Astrocyte (in vitro differentiated cells and primary cell): Measurements from ENCODE around the gene HUS1B. TPM values are rescaled to one million over a fixed set of nuclear protein-coding genes. Genes with fewer than 3 reads are reported as not detected.

Experiments used
- DNase-seq: peaks from one replicate; pipeline ENCODE4 v3.0.0-alpha.2; 2010; ENCODE audit warnings: low read depth
- FAIRE-seq: peaks from 2 replicates; lab custom pipeline; 2011; peaks lifted over from hg19 to GRCh38; lab: Jason Lieb, UNC
- H2AFZ ChIP-seq: 2 replicates; pipeline ENCODE4 v1.6.0; 2012; ENCODE audit warnings: low read depth, low read length, inconsistent platforms
- H3K27ac ChIP-seq: 2 replicates; pipeline ENCODE4 v1.5.1; 2011; ENCODE audit warnings: low read depth, low read length, inconsistent platforms
- H3K27me3 ChIP-seq: 2 replicates; pipeline ENCODE4 v1.6.0; 2011; ENCODE audit warnings: low read length, inconsistent platforms; ENCODE audit not compliant: insufficient read depth
- H3K36me3 ChIP-seq: 2 replicates; pipeline ENCODE4 v1.5.1; 2011; ENCODE audit warnings: low read length, inconsistent platforms; ENCODE audit not compliant: insufficient read depth
- H3K4me1 ChIP-seq: 2 replicates; pipeline ENCODE4 v1.5.1; 2011; ENCODE audit warnings: low read length, inconsistent platforms; ENCODE audit not compliant: insufficient read depth
- H3K4me2 ChIP-seq: 2 replicates; pipeline ENCODE4 v1.6.0; 2012; ENCODE audit warnings: low read length, inconsistent platforms
- H3K4me3 ChIP-seq: 2 replicates; pipeline ENCODE4 v1.5.1; 2011; ENCODE audit warnings: low read depth, mild to moderate bottlenecking, low read length, inconsistent platforms; ENCODE audit not compliant: insufficient read depth
- H3K79me2 ChIP-seq: 2 replicates; pipeline ENCODE4 v1.6.0; 2012; ENCODE audit warnings: mild to moderate bottlenecking, low read length, inconsistent platforms; ENCODE audit not compliant: insufficient read depth
- H3K9ac ChIP-seq: 2 replicates; pipeline ENCODE4 v1.6.0; 2012; ENCODE audit warnings: mild to moderate bottlenecking, low read length, inconsistent platforms
- H3K9me3 ChIP-seq: 2 replicates; pipeline ENCODE4 v1.5.1; 2012; ENCODE audit warnings: low read depth, mild to moderate bottlenecking, low read length, inconsistent platforms; ENCODE audit not compliant: insufficient read depth
- H4K20me1 ChIP-seq: 2 replicates; pipeline ENCODE4 v1.6.0; 2012; ENCODE audit warnings: low read length, inconsistent platforms; ENCODE audit not compliant: insufficient read depth
- H3K27ac Mint-ChIP-seq: one replicate; pipeline ENCODE4 v1.8.0; 2021; ENCODE audit warnings: mild to moderate bottlenecking, mixed read lengths; ENCODE audit not compliant: unreplicated experiment
- H3K27me3 Mint-ChIP-seq: one replicate; pipeline ENCODE4 v1.8.0; 2021; ENCODE audit warnings: low read depth, mixed read lengths; ENCODE audit not compliant: unreplicated experiment
- H3K36me3 Mint-ChIP-seq: one replicate; pipeline ENCODE4 v1.8.0; 2021; ENCODE audit warnings: low read depth, mixed read lengths; ENCODE audit not compliant: unreplicated experiment
- H3K4me1 Mint-ChIP-seq: one replicate; pipeline ENCODE4 v1.8.0; 2021; ENCODE audit warnings: low read depth, mixed read lengths; ENCODE audit not compliant: unreplicated experiment
- H3K4me3 Mint-ChIP-seq: one replicate; pipeline ENCODE4 v1.8.0; 2021; ENCODE audit warnings: mild to moderate bottlenecking, moderate library complexity, mixed read lengths; ENCODE audit not compliant: unreplicated experiment
- H3K9me3 Mint-ChIP-seq: one replicate; pipeline ENCODE4 v1.8.0; 2021; ENCODE audit warnings: mild to moderate bottlenecking, mixed read lengths; ENCODE audit not compliant: unreplicated experiment
- CTCF ChIP-seq: IDR thresholded peaks from 2 replicates; pipeline ENCODE4 v1.5.1; 2011; ENCODE audit warnings: low read depth, mild to moderate bottlenecking, inconsistent platforms, low read length, moderate library complexity; ENCODE audit not compliant: insufficient read depth
- EZH2 ChIP-seq: IDR thresholded peaks from 2 replicates; pipeline ENCODE4 v1.6.1; 2012; ENCODE audit warnings: mild to moderate bottlenecking, low read length, inconsistent platforms; ENCODE audit not compliant: insufficient read depth
- total RNA-seq: library from RNA; stranded (reverse); gene quantifications from 2 replicates; pipeline ENCODE4 v1.2.1, GENCODE V29; 2021

Gene HUS1B
- total RNA-seq, 1 donor from 2014 or later = 1.6 TPM

- peak overlapping the region; percentile 87 for H3K27ac ChIP-seq
- H3K79me2 ChIP-seq = peaks cover 72% of the 10 kb centered on the region
- Mint-ChIP-seq H3K4me1 (peaks cover 45% of the 10 kb centered on the region), H3K4me3 (peak overlapping the region; percentile 58), H3K36me3 (peaks cover 3% of the 10 kb centered on the region), H3K27me3 (no peaks in the 10 kb centered on the region), H3K9me3 (no peaks in the 10 kb centered on the region), H3K27ac (peak overlapping the region; percentile 70)
- DNase-seq = peak; percentile 73
- no peaks in the 10 kb centered on the region for H3K36me3 ChIP-seq
- peak overlapping the region; percentile 48 for H3K9ac ChIP-seq
- no peaks in the 10 kb centered on the region for H3K27me3 ChIP-seq
- peak overlapping the region; percentile 76 for H3K4me2 ChIP-seq
- H2AFZ ChIP-seq = no peak overlapping the region
- peaks cover 45% of the 10 kb centered on the region for H3K4me1 ChIP-seq
- TF ChIP-seq CTCF = no peak
- TF ChIP-seq EZH2 = no peak
- peak overlapping the region; percentile 18 for H3K4me3 ChIP-seq
- FAIRE-seq = no peak
- H3K9me3 ChIP-seq = no peaks in the 10 kb centered on the region
- peaks cover 25% of the 10 kb centered on the region for H4K20me1 ChIP-seq
Measured at GRCh38 chr6:684831-685636, 28.1 kb upstream of the HUS1B start.

GRCh38 chr6:683742-684440, 27.0 kb upstream of the HUS1B start:
- peaks cover 19% of the 10 kb centered on the region for H4K20me1 ChIP-seq
- no peaks in the 10 kb centered on the region for H3K9me3 Mint-ChIP-seq
- no peaks in the 10 kb centered on the region for H3K27me3 ChIP-seq
- no peaks in the 10 kb centered on the region for H3K27me3 Mint-ChIP-seq
- H3K79me2 ChIP-seq = peaks cover 72% of the 10 kb centered on the region
- peaks cover 45% of the 10 kb centered on the region for H3K4me1 ChIP-seq
- peak overlapping the region; percentile 87 for H3K4me2 ChIP-seq
- no peaks in the 10 kb centered on the region for H3K36me3 Mint-ChIP-seq
- DNase-seq = peak; percentile 95
- H3K4me3 ChIP-seq = peak overlapping the region; percentile 53
- no peaks in the 10 kb centered on the region for H3K9me3 ChIP-seq
- peak overlapping the region; percentile 78 for H3K4me3 Mint-ChIP-seq
- H3K27ac ChIP-seq = peak overlapping the region; percentile 87
- peak overlapping the region; percentile 4 for H2AFZ ChIP-seq
- TF ChIP-seq CTCF (no peak), EZH2 (no peak)
- FAIRE-seq = peak; percentile 43
- H3K4me1 Mint-ChIP-seq = peaks cover 54% of the 10 kb centered on the region
- no peaks in the 10 kb centered on the region for H3K36me3 ChIP-seq
- H3K27ac Mint-ChIP-seq = peak overlapping the region; percentile 96
- H3K9ac ChIP-seq = peak overlapping the region; percentile 83
